H9 (cell line): Measurements from ENCODE around the gene CEP128. TPM values are rescaled to one million over a fixed set of nuclear protein-coding genes. Genes with fewer than 3 reads are reported as not detected.

ENCODE experiments used
- DNase-seq: peaks from one replicate; pipeline ENCODE4 v3.0.0-alpha.2; 2017
- H2AFZ ChIP-seq: one replicate; pipeline ENCODE4 v1.6.1; 2013; ENCODE audit warnings: mild to moderate bottlenecking, low read length, control low read depth, moderate library complexity
- H2AK5ac ChIP-seq: 2 replicates; pipeline ENCODE4 v1.6.1; 2013; ENCODE audit warnings: low read length, control low read depth, mixed read lengths; ENCODE audit not compliant: insufficient read length
- H2BK120ac ChIP-seq: one replicate; pipeline ENCODE4 v1.6.1; 2013; ENCODE audit warnings: low read depth, mild to moderate bottlenecking, low read length, control low read depth, inconsistent platforms; ENCODE audit not compliant: poor library complexity, severe bottlenecking
- H2BK12ac ChIP-seq: 2 replicates; pipeline ENCODE4 v1.6.1; 2013; ENCODE audit warnings: low read length, control low read depth, mixed read lengths, low read depth; ENCODE audit not compliant: insufficient read length
- H2BK15ac ChIP-seq: 2 replicates; pipeline ENCODE4 v1.6.1; 2013; ENCODE audit warnings: low read depth, low read length, control low read depth
- H2BK20ac ChIP-seq: one replicate; pipeline ENCODE4 v1.6.1; 2013; ENCODE audit warnings: low read depth, mild to moderate bottlenecking, low read length, control low read depth, inconsistent platforms; ENCODE audit not compliant: poor library complexity, severe bottlenecking
- H2BK5ac ChIP-seq: 2 replicates; pipeline ENCODE4 v1.6.1; 2013; ENCODE audit warnings: low read length, control low read depth, mixed read lengths; ENCODE audit not compliant: insufficient read length
- H3K14ac ChIP-seq: 2 replicates; pipeline ENCODE4 v1.6.1; 2013; ENCODE audit warnings: low read length, control low read depth; ENCODE audit not compliant: insufficient read depth
- H3K18ac ChIP-seq: 2 replicates; pipeline ENCODE4 v1.6.1; 2013; ENCODE audit warnings: low read depth, mild to moderate bottlenecking, mixed read lengths, low read length, control low read depth; ENCODE audit not compliant: insufficient read length
- H3K23ac ChIP-seq: 2 replicates; pipeline ENCODE4 v1.6.1; 2013; ENCODE audit warnings: low read length, control low read depth, mixed read lengths, low read depth; ENCODE audit not compliant: insufficient read length
- H3K23me2 ChIP-seq: 2 replicates; pipeline ENCODE4 v1.6.1; 2013; ENCODE audit warnings: low read depth, mild to moderate bottlenecking, mixed read lengths, low read length, control low read depth; ENCODE audit not compliant: insufficient read length, poor library complexity, severe bottlenecking
- H3K27ac ChIP-seq: 2 replicates; pipeline ENCODE4 v1.5.1; 2013; ENCODE audit warnings: low read length, control low read depth, mixed read lengths, low read depth; ENCODE audit not compliant: insufficient read length
- H3K27me3 ChIP-seq: 2 replicates; pipeline ENCODE4 v1.6.1; 2013; ENCODE audit warnings: low read length, control low read depth, inconsistent platforms; ENCODE audit not compliant: insufficient read depth
- H3K4ac ChIP-seq: 2 replicates; pipeline ENCODE4 v1.6.1; 2013; ENCODE audit warnings: low read depth, mild to moderate bottlenecking, control low read depth, inconsistent platforms, low read length, moderate library complexity
- H3K4me1 ChIP-seq: 2 replicates; pipeline ENCODE4 v1.6.1; 2013; ENCODE audit warnings: low read length, control low read depth, inconsistent platforms; ENCODE audit not compliant: insufficient read depth
- H3K4me2 ChIP-seq: 2 replicates; pipeline ENCODE4 v1.6.1; 2013; ENCODE audit warnings: low read length, control low read depth, mixed read lengths; ENCODE audit not compliant: insufficient read length, insufficient read depth
- H3K56ac ChIP-seq: 2 replicates; pipeline ENCODE4 v1.6.1; 2013; ENCODE audit warnings: low read depth, mild to moderate bottlenecking, mixed read lengths, low read length, control low read depth; ENCODE audit not compliant: insufficient read length
- H3K79me1 ChIP-seq: 2 replicates; pipeline ENCODE4 v1.6.1; 2013; ENCODE audit warnings: low read depth, mild to moderate bottlenecking, moderate library complexity, low read length, control low read depth, inconsistent platforms; ENCODE audit not compliant: insufficient read depth, poor library complexity, severe bottlenecking
- H3K79me2 ChIP-seq: 2 replicates; pipeline ENCODE4 v1.6.1; 2013; ENCODE audit warnings: low read length, control low read depth, inconsistent platforms; ENCODE audit not compliant: insufficient read depth
- H3K9ac ChIP-seq: 2 replicates; pipeline ENCODE4 v1.6.1; 2013; ENCODE audit warnings: low read length, control low read depth, mixed read lengths; ENCODE audit not compliant: insufficient read length; ENCODE audit errors: extremely low read depth
- H3K9me3 ChIP-seq: one replicate; pipeline ENCODE4 v1.6.1; 2013; ENCODE audit warnings: low read depth, low read length, inconsistent platforms; ENCODE audit not compliant: control insufficient read depth
- H3T11ph ChIP-seq: one replicate; pipeline ENCODE4 v1.6.1; 2013; ENCODE audit warnings: mild to moderate bottlenecking, low read length, control low read depth, inconsistent platforms
- H4K20me1 ChIP-seq: one replicate; pipeline ENCODE4 v1.6.1; 2013; ENCODE audit not compliant: control insufficient read depth, insufficient read length, insufficient read depth
- H4K5ac ChIP-seq: 2 replicates; pipeline ENCODE4 v1.6.1; 2013; ENCODE audit warnings: low read depth, mild to moderate bottlenecking, mixed read lengths, low read length, control low read depth; ENCODE audit not compliant: insufficient read length
- H4K8ac ChIP-seq: replicated peaks from 2 replicates; pipeline ENCODE4 v1.6.1; 2013; ENCODE audit warnings: low read length, control low read depth, mixed read lengths, low read depth; ENCODE audit not compliant: insufficient read length
- H4K91ac ChIP-seq: 2 replicates; pipeline ENCODE4 v1.6.1; 2013; ENCODE audit warnings: low read depth, mild to moderate bottlenecking, moderate library complexity, mixed read lengths, low read length, control low read depth; ENCODE audit not compliant: insufficient read length
- H3K27ac Mint-ChIP-seq, 3 experiments: 2 replicates in 2 of 3; 3 replicates in 1 of 3; pipeline ENCODE4 v1.8.0; 2020 to 2021; ENCODE audit warnings: mixed read lengths in 3 of 3, mild to moderate bottlenecking in 1 of 3, moderate library complexity in 1 of 3
- H3K27me3 Mint-ChIP-seq: 2 replicates; pipeline ENCODE4 v1.8.0; 2021; ENCODE audit warnings: low read depth, mild to moderate bottlenecking, moderate library complexity, mixed read lengths
- H3K36me3 Mint-ChIP-seq, 3 experiments: 2 replicates in 2 of 3; 3 replicates in 1 of 3; pipeline ENCODE4 v1.8.0; 2020 to 2021; ENCODE audit warnings: low read depth in 3 of 3, mixed read lengths in 3 of 3; ENCODE audit not compliant: insufficient read depth in 1 of 3
- H3K4me1 Mint-ChIP-seq, 2 experiments: 2 replicates each; pipeline ENCODE4 v1.8.0; 2020; ENCODE audit warnings: mixed read lengths in 2 of 2
- H3K4me3 Mint-ChIP-seq, 2 experiments: 2 replicates in 1 of 2; 3 replicates in 1 of 2; pipeline ENCODE4 v1.8.0; 2020 to 2021; ENCODE audit warnings: mild to moderate bottlenecking in 2 of 2, mixed read lengths in 2 of 2, moderate library complexity in 1 of 2
- H3K9me3 Mint-ChIP-seq, 2 experiments: 2 replicates in 1 of 2; 3 replicates in 1 of 2; pipeline ENCODE4 v1.8.0; 2020; ENCODE audit warnings: mild to moderate bottlenecking in 2 of 2, mixed read lengths in 2 of 2, moderate library complexity in 1 of 2
- WGBS: extraction: QIAGEN DNeasy Blood & Tissue Kit; methylation state at CpG from one replicate; pipeline ENCODE4 v1.1.7; 2013; ENCODE audit warnings: missing lambda C conversion rate, low lambda C conversion rate, mixed read lengths; ENCODE audit not compliant: insufficient read length; ENCODE audit errors: extremely low coverage; 5-methylcytosine and 5-hydroxymethylcytosine counted together
- total RNA-seq: library from RNA; stranded (reverse); gene quantifications from 2 replicates; pipeline ENCODE4 v1.2.1, GENCODE V29; 2021
- TF ChIP-seq, protein P1 (sequence below): fragments of 200-600 bp; sonication (generic); conservative IDR thresholded peaks from 3 replicates; pipeline ENCODE4 v1.8.0; 2021; ENCODE audit warnings: antibody characterized with exemption, mild to moderate bottlenecking

The CEP128 gene
- total RNA-seq, 1 experiment from 2014 or later: 16.3 TPM

GRCh38 chr14:80659783-80660182 is 281.8 kb downstream of the CEP128 start:
- Histone ChIP-seq H3K4me1 (no peaks in the 10 kb centered on the region), H2BK15ac (no peak overlapping the region), H2AFZ (no peak overlapping the region), H2BK120ac (no peak overlapping the region), H3K4ac (no peak overlapping the region), H3K9ac (no peak overlapping the region), H2BK5ac (no peak overlapping the region), H4K91ac (no peak overlapping the region), H3K23ac (no peak overlapping the region), H4K8ac (no peak overlapping the region), H3K27me3 (no peaks in the 10 kb centered on the region), H4K20me1 (no peaks in the 10 kb centered on the region), H3K14ac (no peak overlapping the region), H4K5ac (no peak overlapping the region), H3K23me2 (no peaks in the 10 kb centered on the region), H2BK20ac (no peak overlapping the region), H3K27ac (no peak overlapping the region), H3K79me2 (no peaks in the 10 kb centered on the region), H3K18ac (no peak overlapping the region), H3K4me2 (no peak overlapping the region), H3K79me1 (no peaks in the 10 kb centered on the region), H2BK12ac (no peak overlapping the region), H2AK5ac (no peak overlapping the region), H3T11ph (no peak overlapping the region), H3K9me3 (no peaks in the 10 kb centered on the region), H3K56ac (no peak overlapping the region)
- H3K27ac Mint-ChIP-seq: no peak overlapping the region
- peaks cover 3% of the 10 kb centered on the region in 2 experiments; a peak in 2 of 4 replicates for H3K4me1 Mint-ChIP-seq
- no peaks in the 10 kb centered on the region for H3K27me3 Mint-ChIP-seq
- WGBS: no CpG with 5 or more reads among the region's 2 CpGs
- no peak overlapping the region for H3K4me3 Mint-ChIP-seq
- no peaks in the 10 kb centered on the region for H3K36me3 Mint-ChIP-seq
- TF ChIP-seq, protein P1, sequence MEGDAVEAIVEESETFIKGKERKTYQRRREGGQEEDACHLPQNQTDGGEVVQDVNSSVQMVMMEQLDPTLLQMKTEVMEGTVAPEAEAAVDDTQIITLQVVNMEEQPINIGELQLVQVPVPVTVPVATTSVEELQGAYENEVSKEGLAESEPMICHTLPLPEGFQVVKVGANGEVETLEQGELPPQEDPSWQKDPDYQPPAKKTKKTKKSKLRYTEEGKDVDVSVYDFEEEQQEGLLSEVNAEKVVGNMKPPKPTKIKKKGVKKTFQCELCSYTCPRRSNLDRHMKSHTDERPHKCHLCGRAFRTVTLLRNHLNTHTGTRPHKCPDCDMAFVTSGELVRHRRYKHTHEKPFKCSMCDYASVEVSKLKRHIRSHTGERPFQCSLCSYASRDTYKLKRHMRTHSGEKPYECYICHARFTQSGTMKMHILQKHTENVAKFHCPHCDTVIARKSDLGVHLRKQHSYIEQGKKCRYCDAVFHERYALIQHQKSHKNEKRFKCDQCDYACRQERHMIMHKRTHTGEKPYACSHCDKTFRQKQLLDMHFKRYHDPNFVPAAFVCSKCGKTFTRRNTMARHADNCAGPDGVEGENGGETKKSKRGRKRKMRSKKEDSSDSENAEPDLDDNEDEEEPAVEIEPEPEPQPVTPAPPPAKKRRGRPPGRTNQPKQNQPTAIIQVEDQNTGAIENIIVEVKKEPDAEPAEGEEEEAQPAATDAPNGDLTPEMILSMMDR: no peak
- no peaks in the 10 kb centered on the region for H3K9me3 Mint-ChIP-seq
- DNase-seq: no peak
